Mesendoderm (in vitro differentiated cells): ENCODE measurements around the gene SPRYD3.
"Not testable (repeated sequence)": the region's sequence is repeated elsewhere in the genome, so short reads cannot be mapped to it uniquely, and the experiment has no call there.

Experiments used
- DNase-seq: peaks from one replicate; pipeline ENCODE4 v3.0.0; 2013
- H2AK5ac ChIP-seq: 2 replicates; pipeline ENCODE4 v1.6.1; 2013; ENCODE audit warnings: low read length, inconsistent platforms
- H2BK120ac ChIP-seq: 2 replicates; pipeline ENCODE4 v1.6.1; 2013; ENCODE audit warnings: low read depth, mild to moderate bottlenecking, low read length, moderate library complexity, mixed read lengths
- H2BK15ac ChIP-seq: replicated peaks from 2 replicates; pipeline ENCODE4 v1.6.1; 2013; ENCODE audit warnings: low read depth, mild to moderate bottlenecking, moderate library complexity
- H2BK5ac ChIP-seq: 2 replicates; pipeline ENCODE4 v1.6.1; 2013; ENCODE audit warnings: low read length, inconsistent platforms
- H3K18ac ChIP-seq: 2 replicates; pipeline ENCODE4 v1.6.1; 2013; ENCODE audit warnings: mild to moderate bottlenecking, low read length, mixed read lengths
- H3K23ac ChIP-seq: one replicate; pipeline ENCODE4 v1.6.1; 2013; ENCODE audit warnings: low read length
- H3K27ac ChIP-seq: 2 replicates; pipeline ENCODE4 v1.5.1; 2013; ENCODE audit warnings: low read depth, mild to moderate bottlenecking, inconsistent platforms, low read length, moderate library complexity
- H3K27me3 ChIP-seq: 2 replicates; pipeline ENCODE4 v1.6.1; 2013; ENCODE audit warnings: low read length, control low read depth, mild to moderate bottlenecking, inconsistent platforms; ENCODE audit not compliant: insufficient read depth, poor library complexity
- H3K36me3 ChIP-seq: 2 replicates; pipeline ENCODE4 v1.6.1; 2013; ENCODE audit warnings: low read length, inconsistent platforms; ENCODE audit not compliant: control insufficient read depth, insufficient read depth
- H3K4ac ChIP-seq: one replicate; pipeline ENCODE4 v1.6.1; 2013; ENCODE audit warnings: low read depth, mild to moderate bottlenecking, low read length, moderate library complexity
- H3K4me1 ChIP-seq: 2 replicates; pipeline ENCODE4 v1.6.1; 2013; ENCODE audit warnings: low read depth, low read length, inconsistent platforms; ENCODE audit not compliant: control insufficient read depth
- H3K4me2 ChIP-seq: 2 replicates; pipeline ENCODE4 v1.6.1; 2013; ENCODE audit warnings: low read length
- H3K4me3 ChIP-seq: 2 replicates; pipeline ENCODE4 v1.5.1; 2013; ENCODE audit warnings: mild to moderate bottlenecking, low read length
- H3K56ac ChIP-seq: one replicate; pipeline ENCODE4 v1.6.1; 2013; ENCODE audit warnings: low read length
- H3K79me1 ChIP-seq: 2 replicates; pipeline ENCODE4 v1.6.1; 2013; ENCODE audit warnings: low read length, inconsistent platforms
- H3K79me2 ChIP-seq: 2 replicates; pipeline ENCODE4 v1.6.1; 2013; ENCODE audit warnings: mild to moderate bottlenecking, low read length; ENCODE audit not compliant: control insufficient read depth, insufficient read depth
- H3K9ac ChIP-seq: 2 replicates; pipeline ENCODE4 v1.6.1; 2013; ENCODE audit warnings: low read length, inconsistent platforms
- H4K5ac ChIP-seq: one replicate; pipeline ENCODE4 v1.6.1; 2013; ENCODE audit warnings: low read length
- H4K8ac ChIP-seq: one replicate; pipeline ENCODE4 v1.6.1; 2013; ENCODE audit warnings: low read depth, mild to moderate bottlenecking, control low read depth, low read length, moderate library complexity
- WGBS: extraction: QIAGEN DNeasy Blood & Tissue Kit; methylation state at CpG from one replicate; pipeline ENCODE4 v1.1.7; 2013; ENCODE audit warnings: low lambda C conversion rate, missing lambda C conversion rate; ENCODE audit not compliant: insufficient coverage; ENCODE audit errors: extremely low coverage; 5-methylcytosine and 5-hydroxymethylcytosine counted together

Gene SPRYD3

GRCh38 chr12:53113136-53113705, 34.0 kb upstream of the SPRYD3 start:
- Histone ChIP-seq H3K79me2 (no peaks in the 10 kb centered on the region), H2BK120ac (no peak overlapping the region), H4K5ac (no peak overlapping the region), H3K79me1 (no peaks in the 10 kb centered on the region), H3K9ac (no peak overlapping the region), H2BK5ac (no peak overlapping the region), H3K18ac (no peak overlapping the region), H2BK15ac (no peak overlapping the region), H3K4me3 (no peak overlapping the region), H3K4ac (no peak overlapping the region), H3K4me2 (no peak overlapping the region), H3K36me3 (no peaks in the 10 kb centered on the region), H2AK5ac (no peak overlapping the region), H3K23ac (no peak overlapping the region), H3K27ac (no peak overlapping the region), H3K27me3 (no peaks in the 10 kb centered on the region), H3K56ac (no peak overlapping the region), H4K8ac (no peak overlapping the region), H3K4me1 (no peaks in the 10 kb centered on the region)
- WGBS: no CpG with 5 or more reads among the region's 12 CpGs
- no peak for DNase-seq

DNA sequence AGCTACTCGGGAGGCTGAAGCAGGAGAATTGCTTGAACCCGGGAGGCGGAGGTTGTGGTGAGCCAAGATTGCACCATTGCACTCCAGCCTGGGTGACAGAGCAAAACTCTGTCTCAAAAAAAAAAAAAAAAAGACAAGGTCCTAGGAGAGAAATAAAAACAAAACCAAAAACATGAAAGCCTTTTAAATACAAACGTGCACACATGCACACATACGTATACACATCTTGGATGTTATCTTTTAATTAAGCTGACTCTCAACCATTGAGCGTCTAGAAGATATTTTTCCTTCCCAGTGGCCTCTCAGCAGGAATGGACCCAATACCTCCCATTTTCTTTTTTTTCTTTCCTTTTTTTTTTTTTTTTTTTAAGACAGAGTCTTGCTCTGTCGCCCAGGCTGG, 33.2 kb upstream of the SPRYD3 start:
- H3K4me1 ChIP-seq, H3K23ac ChIP-seq, H2AK5ac ChIP-seq, H2BK15ac ChIP-seq, H2BK120ac ChIP-seq, DNase-seq, H3K4me3 ChIP-seq, H3K36me3 ChIP-seq, H3K9ac ChIP-seq, H3K79me2 ChIP-seq, H3K4me2 ChIP-seq, H3K4ac ChIP-seq, H3K27me3 ChIP-seq, H4K5ac ChIP-seq, H4K8ac ChIP-seq, H3K56ac ChIP-seq, H3K18ac ChIP-seq, H3K79me1 ChIP-seq, H3K27ac ChIP-seq, H2BK5ac ChIP-seq: not testable (repeated sequence)
- WGBS: no CpG with 5 or more reads among the region's 7 CpGs

GRCh38 chr12:53107122-53107521, 27.9 kb upstream of the SPRYD3 start:
- H3K4ac ChIP-seq: no peak overlapping the region
- H2AK5ac ChIP-seq: no peak overlapping the region
- no peaks in the 10 kb centered on the region for H3K79me2 ChIP-seq
- no peak overlapping the region for H2BK5ac ChIP-seq
- H3K4me1 ChIP-seq: no peaks in the 10 kb centered on the region
- H3K79me1 ChIP-seq: no peaks in the 10 kb centered on the region
- no peaks in the 10 kb centered on the region for H3K27me3 ChIP-seq
- H3K4me3 ChIP-seq: no peak overlapping the region
- H3K9ac ChIP-seq: no peak overlapping the region
- no peaks in the 10 kb centered on the region for H3K36me3 ChIP-seq
- H3K27ac ChIP-seq: no peak overlapping the region
- no peak overlapping the region for H4K5ac ChIP-seq
- no CpG with 5 or more reads among the region's 7 CpGs for WGBS
- no peak overlapping the region for H3K23ac ChIP-seq
- DNase-seq: no peak
- H3K18ac ChIP-seq: no peak overlapping the region
- no peak overlapping the region for H4K8ac ChIP-seq
- H3K56ac ChIP-seq: no peak overlapping the region
- H2BK120ac ChIP-seq: no peak overlapping the region
- no peak overlapping the region for H2BK15ac ChIP-seq
- no peak overlapping the region for H3K4me2 ChIP-seq

DNA sequence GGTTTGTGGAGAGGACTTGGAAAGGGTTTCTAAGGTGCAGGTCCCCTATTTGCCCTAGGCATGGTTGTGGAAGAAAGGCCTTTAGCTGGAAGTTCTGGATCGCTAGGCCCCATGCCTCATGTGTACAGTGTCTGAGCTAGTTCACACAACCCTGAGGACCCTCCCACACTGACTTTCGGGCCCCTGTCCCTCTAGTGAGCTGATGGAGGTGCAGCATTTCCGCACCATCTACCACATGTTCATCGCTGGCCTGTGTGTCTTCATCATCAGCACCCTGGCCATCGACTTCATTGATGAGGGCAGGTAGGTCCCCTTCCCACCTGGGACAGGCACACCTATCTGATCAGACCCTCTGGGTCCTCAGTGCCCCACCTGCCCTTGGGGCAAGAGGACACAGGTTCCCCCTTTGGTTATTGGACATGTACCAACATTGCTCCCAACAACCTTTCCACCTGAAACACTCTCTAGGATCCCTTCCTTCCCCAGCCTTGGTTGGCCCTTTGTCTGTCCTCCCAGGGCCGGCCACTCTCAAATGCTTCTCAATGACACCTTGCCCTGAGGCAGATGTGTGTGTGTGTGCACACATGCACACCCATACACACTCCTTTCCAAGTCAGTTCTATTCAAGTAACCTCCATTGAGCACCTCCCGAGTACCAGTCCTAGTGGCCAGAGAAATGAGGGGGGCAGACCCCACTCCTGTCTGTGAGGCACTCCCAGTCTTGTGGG, 26.7 kb upstream of the SPRYD3 start:
- Histone ChIP-seq H3K9ac (no peak overlapping the region), H3K4me3 (no peak overlapping the region), H2AK5ac (no peak overlapping the region), H2BK5ac (no peak overlapping the region), H3K79me2 (no peaks in the 10 kb centered on the region), H3K27ac (no peak overlapping the region), H4K5ac (no peak overlapping the region), H3K36me3 (no peaks in the 10 kb centered on the region), H3K4me1 (no peaks in the 10 kb centered on the region), H2BK120ac (no peak overlapping the region), H3K18ac (no peak overlapping the region), H4K8ac (no peak overlapping the region), H3K4me2 (no peak overlapping the region), H3K79me1 (no peaks in the 10 kb centered on the region), H3K56ac (no peak overlapping the region), H2BK15ac (no peak overlapping the region), H3K27me3 (no peaks in the 10 kb centered on the region), H3K23ac (no peak overlapping the region), H3K4ac (no peak overlapping the region)
- DNase-seq: no peak
- no CpG with 5 or more reads among the region's 7 CpGs for WGBS

DNA sequence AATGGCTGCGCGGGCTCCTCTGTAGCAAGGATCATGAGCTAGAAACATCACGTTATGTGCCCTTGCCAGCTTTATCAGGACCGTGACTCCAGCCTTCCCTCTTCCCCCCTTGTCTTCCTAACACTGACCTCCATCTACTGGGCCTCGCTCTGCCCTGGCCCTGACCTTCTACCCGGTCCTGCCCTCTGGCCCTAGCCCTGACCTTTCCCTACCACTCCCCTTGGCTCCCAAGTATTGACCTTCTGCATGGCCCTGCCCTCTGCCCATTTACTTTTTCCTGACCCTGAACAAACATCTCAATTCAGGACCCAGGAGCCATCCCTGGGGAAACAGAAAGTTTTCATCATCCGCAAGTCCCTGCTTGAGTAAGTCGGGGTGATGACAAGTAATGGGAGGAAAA, 26.1 kb upstream of the SPRYD3 start:
- H3K79me2 ChIP-seq: no peaks in the 10 kb centered on the region
- no peak overlapping the region for H4K5ac ChIP-seq
- no CpG with 5 or more reads among the region's 8 CpGs for WGBS
- no peak overlapping the region for H3K9ac ChIP-seq
- H4K8ac ChIP-seq: no peak overlapping the region
- H3K56ac ChIP-seq: no peak overlapping the region
- no peak overlapping the region for H3K23ac ChIP-seq
- H2BK5ac ChIP-seq: no peak overlapping the region
- H3K36me3 ChIP-seq: no peaks in the 10 kb centered on the region
- no peaks in the 10 kb centered on the region for H3K27me3 ChIP-seq
- no peak overlapping the region for H3K18ac ChIP-seq
- no peak overlapping the region for H3K27ac ChIP-seq
- no peak overlapping the region for H2BK120ac ChIP-seq
- H2BK15ac ChIP-seq: no peak overlapping the region
- H2AK5ac ChIP-seq: no peak overlapping the region
- no peak overlapping the region for H3K4ac ChIP-seq
- no peaks in the 10 kb centered on the region for H3K4me1 ChIP-seq
- H3K4me3 ChIP-seq: no peak overlapping the region
- H3K79me1 ChIP-seq: no peaks in the 10 kb centered on the region
- H3K4me2 ChIP-seq: no peak overlapping the region
- no peak for DNase-seq

GRCh38 chr12:53103860-53104305, 24.7 kb upstream of the SPRYD3 start:
- Histone ChIP-seq H3K23ac (no peak overlapping the region), H3K4me3 (no peak overlapping the region), H3K4me2 (no peak overlapping the region), H2BK5ac (no peak overlapping the region), H3K56ac (no peak overlapping the region), H3K4me1 (peaks cover 5% of the 10 kb centered on the region), H3K18ac (no peak overlapping the region), H2BK120ac (no peak overlapping the region), H4K8ac (no peak overlapping the region), H2AK5ac (no peak overlapping the region), H3K79me1 (no peaks in the 10 kb centered on the region), H3K4ac (no peak overlapping the region), H2BK15ac (no peak overlapping the region), H3K79me2 (no peaks in the 10 kb centered on the region), H3K9ac (no peak overlapping the region), H3K27ac (no peak overlapping the region), H4K5ac (no peak overlapping the region), H3K27me3 (no peaks in the 10 kb centered on the region), H3K36me3 (no peaks in the 10 kb centered on the region)
- whole genome bisulfite sequencing: no CpG with 5 or more reads among the region's 3 CpGs
- DNase-seq: no peak
